ENCODE results near the gene LRFN5.

DNA sequence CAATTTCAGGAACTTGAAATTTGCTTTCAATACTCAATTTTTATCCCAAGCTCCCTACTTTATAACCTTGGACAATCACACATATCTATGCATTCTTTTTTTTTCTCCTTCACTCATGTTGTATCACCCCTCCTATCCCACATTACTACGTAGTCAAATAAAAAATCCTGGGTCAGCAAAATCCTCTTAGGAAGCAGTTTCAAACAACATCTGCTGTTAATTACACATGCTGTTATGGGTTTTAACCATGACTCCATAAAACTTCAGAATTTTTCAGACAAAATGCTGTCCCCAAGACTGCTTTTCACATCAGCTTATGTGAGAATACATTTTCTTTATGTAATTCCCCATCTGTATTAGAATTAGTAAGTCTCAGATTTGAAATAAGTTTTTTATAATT, 61.7 kb downstream of the LRFN5 start:
- TF ChIP-seq POLR2A (IDR thresholded peaks at IDR 0.05), result no peak
- TF ChIP-seq, protein P1, sequence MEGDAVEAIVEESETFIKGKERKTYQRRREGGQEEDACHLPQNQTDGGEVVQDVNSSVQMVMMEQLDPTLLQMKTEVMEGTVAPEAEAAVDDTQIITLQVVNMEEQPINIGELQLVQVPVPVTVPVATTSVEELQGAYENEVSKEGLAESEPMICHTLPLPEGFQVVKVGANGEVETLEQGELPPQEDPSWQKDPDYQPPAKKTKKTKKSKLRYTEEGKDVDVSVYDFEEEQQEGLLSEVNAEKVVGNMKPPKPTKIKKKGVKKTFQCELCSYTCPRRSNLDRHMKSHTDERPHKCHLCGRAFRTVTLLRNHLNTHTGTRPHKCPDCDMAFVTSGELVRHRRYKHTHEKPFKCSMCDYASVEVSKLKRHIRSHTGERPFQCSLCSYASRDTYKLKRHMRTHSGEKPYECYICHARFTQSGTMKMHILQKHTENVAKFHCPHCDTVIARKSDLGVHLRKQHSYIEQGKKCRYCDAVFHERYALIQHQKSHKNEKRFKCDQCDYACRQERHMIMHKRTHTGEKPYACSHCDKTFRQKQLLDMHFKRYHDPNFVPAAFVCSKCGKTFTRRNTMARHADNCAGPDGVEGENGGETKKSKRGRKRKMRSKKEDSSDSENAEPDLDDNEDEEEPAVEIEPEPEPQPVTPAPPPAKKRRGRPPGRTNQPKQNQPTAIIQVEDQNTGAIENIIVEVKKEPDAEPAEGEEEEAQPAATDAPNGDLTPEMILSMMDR (IDR thresholded peaks at IDR 0.05), result no peak
